ENCODE results near the gene MCM9.

MCM9 gene

DNA sequence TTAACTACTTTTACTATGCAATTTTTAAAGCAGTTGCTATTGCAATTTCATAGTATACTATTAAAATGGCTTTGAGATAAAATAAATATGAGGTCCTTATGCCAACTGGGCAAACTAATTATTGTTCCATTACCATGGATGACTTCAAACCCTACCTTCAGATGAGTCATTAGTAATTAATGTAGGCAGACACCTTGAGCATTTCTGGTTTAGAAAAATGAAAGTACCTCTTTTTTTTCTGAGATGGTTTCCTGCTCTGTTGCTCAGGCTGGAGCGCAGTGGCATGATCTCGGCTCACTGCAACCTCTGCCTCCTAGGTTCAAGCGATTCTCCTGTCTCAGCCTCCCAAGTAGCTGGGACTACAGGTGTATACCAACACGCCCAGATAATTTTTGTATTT lies 29.1 kb downstream of the MCM9 start (continued):
- TF ChIP-seq, protein P1, sequence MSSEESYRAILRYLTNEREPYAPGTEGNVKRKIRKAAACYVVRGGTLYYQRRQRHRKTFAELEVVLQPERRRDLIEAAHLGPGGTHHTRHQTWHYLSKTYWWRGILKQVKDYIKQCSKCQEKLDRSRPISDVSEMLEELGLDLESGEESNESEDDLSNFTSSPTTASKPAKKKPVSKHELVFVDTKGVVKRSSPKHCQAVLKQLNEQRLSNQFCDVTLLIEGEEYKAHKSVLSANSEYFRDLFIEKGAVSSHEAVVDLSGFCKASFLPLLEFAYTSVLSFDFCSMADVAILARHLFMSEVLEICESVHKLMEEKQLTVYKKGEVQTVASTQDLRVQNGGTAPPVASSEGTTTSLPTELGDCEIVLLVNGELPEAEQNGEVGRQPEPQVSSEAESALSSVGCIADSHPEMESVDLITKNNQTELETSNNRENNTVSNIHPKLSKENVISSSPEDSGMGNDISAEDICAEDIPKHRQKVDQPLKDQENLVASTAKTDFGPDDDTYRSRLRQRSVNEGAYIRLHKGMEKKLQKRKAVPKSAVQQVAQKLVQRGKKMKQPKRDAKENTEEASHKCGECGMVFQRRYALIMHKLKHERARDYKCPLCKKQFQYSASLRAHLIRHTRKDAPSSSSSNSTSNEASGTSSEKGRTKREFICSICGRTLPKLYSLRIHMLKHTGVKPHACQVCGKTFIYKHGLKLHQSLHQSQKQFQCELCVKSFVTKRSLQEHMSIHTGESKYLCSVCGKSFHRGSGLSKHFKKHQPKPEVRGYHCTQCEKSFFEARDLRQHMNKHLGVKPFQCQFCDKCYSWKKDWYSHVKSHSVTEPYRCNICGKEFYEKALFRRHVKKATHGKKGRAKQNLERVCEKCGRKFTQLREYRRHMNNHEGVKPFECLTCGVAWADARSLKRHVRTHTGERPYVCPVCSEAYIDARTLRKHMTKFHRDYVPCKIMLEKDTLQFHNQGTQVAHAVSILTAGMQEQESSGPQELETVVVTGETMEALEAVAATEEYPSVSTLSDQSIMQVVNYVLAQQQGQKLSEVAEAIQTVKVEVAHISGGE (tag by site-specific recombination; conservative IDR thresholded peaks at IDR 0.05; ENCODE audit: low read depth), result no peak
- TF ChIP-seq ZSCAN16 (tag by site-specific recombination; IDR thresholded peaks at IDR 0.05), result no peak
- TF ChIP-seq ZFHX2 (tag by site-specific recombination; conservative IDR thresholded peaks at IDR 0.05), result no peak
- no peak for TF ChIP-seq ZBTB21 (tag by site-specific recombination; IDR thresholded peaks at IDR 0.05)
- TF ChIP-seq, protein P2, sequence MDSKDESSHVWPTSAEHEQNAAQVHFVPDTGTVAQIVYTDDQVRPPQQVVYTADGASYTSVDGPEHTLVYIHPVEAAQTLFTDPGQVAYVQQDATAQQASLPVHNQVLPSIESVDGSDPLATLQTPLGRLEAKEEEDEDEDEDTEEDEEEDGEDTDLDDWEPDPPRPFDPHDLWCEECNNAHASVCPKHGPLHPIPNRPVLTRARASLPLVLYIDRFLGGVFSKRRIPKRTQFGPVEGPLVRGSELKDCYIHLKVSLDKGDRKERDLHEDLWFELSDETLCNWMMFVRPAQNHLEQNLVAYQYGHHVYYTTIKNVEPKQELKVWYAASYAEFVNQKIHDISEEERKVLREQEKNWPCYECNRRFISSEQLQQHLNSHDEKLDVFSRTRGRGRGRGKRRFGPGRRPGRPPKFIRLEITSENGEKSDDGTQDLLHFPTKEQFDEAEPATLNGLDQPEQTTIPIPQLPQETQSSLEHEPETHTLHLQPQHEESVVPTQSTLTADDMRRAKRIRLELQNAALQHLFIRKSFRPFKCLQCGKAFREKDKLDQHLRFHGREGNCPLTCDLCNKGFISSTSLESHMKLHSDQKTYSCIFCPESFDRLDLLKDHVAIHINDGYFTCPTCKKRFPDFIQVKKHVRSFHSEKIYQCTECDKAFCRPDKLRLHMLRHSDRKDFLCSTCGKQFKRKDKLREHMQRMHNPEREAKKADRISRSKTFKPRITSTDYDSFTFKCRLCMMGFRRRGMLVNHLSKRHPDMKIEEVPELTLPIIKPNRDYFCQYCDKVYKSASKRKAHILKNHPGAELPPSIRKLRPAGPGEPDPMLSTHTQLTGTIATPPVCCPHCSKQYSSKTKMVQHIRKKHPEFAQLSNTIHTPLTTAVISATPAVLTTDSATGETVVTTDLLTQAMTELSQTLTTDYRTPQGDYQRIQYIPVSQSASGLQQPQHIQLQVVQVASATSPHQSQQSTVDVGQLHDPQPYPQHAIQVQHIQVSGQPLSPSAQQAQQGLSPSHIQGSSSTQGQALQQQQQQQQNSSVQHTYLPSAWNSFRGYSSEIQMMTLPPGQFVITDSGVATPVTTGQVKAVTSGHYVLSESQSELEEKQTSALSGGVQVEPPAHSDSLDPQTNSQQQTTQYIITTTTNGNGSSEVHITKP (tag by site-specific recombination; IDR thresholded peaks at IDR 0.05), result no peak
- TF ChIP-seq FEZF1 (tag by site-specific recombination; IDR thresholded peaks at IDR 0.05), result no peak
- no peak for TF ChIP-seq ZNF623 (tag by site-specific recombination; IDR thresholded peaks at IDR 0.05)

DNA sequence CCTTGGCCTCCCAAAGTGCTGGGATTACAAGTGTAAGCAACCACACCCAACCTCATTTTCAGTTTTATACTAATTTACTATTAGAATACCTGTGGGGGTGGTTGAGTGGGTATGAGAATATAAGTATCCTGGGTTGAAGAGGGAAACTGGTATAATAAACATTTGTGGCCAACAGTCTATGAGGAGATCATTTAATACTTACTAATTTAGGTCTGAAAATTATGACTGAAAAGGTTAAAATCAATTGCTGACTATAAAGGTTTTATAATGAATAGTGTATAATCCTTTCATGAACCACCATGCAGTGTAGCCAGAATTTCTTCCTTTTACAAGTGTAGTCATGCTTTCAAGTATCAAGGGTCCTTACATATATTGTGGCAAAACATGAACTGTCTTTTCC lies 29.9 kb downstream of the MCM9 start:
- H3K27ac ChIP-seq (ENCODE audit: extremely low read depth, low read depth, low read length), result no peak overlapping the region
- ChIA-PET POLR2A (no interaction called here), CTCF (interaction anchor here (0.6 to 0.8 kb wide), 2 partner anchors 205 to 739 kb away, joined by 3 to 4 read pairs; no protein-coding TSS in a partner anchor)
- no peaks in the 10 kb centered on the region for H3K9me3 ChIP-seq (ENCODE audit: control insufficient read depth, insufficient read depth, low read depth, low read length)
- no peaks in the 10 kb centered on the region for H3K4me1 ChIP-seq (ENCODE audit: control insufficient read depth, insufficient read depth, low read length)
- peaks cover 41 to 91% of the 10 kb centered on the region in 2 experiments for H3K36me3 ChIP-seq (ENCODE audit: control insufficient read depth in 2 of 2, insufficient read depth in 1 of 2, low read length in 2 of 2)
- no peak overlapping the region for H3K4me3 ChIP-seq (ENCODE audit: low read depth, low read length)
- no peak for TF ChIP-seq ZFHX2 (tag by site-specific recombination; conservative IDR thresholded peaks at IDR 0.05)
- TF ChIP-seq, protein P3, sequence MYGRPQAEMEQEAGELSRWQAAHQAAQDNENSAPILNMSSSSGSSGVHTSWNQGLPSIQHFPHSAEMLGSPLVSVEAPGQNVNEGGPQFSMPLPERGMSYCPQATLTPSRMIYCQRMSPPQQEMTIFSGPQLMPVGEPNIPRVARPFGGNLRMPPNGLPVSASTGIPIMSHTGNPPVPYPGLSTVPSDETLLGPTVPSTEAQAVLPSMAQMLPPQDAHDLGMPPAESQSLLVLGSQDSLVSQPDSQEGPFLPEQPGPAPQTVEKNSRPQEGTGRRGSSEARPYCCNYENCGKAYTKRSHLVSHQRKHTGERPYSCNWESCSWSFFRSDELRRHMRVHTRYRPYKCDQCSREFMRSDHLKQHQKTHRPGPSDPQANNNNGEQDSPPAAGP (tag by site-specific recombination; IDR thresholded peaks at IDR 0.05), result no peak
- TF ChIP-seq, protein P4, sequence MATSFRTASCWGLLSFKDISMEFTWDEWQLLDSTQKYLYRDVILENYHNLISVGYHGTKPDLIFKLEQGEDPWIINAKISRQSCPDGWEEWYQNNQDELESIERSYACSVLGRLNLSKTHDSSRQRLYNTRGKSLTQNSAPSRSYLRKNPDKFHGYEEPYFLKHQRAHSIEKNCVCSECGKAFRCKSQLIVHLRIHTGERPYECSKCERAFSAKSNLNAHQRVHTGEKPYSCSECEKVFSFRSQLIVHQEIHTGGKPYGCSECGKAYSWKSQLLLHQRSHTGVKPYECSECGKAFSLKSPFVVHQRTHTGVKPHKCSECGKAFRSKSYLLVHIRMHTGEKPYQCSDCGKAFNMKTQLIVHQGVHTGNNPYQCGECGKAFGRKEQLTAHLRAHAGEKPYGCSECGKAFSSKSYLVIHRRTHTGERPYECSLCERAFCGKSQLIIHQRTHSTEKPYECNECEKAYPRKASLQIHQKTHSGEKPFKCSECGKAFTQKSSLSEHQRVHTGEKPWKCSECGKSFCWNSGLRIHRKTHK (tag by site-specific recombination; IDR thresholded peaks at IDR 0.05), result no peak
- no peak for TF ChIP-seq ZNF514 (tag by site-specific recombination; IDR thresholded peaks at IDR 0.05)
- no peak for TF ChIP-seq ZNF488 (tag by site-specific recombination; IDR thresholded peaks at IDR 0.05)
- TF ChIP-seq PRDM1 (tag by site-specific recombination; IDR thresholded peaks at IDR 0.05), result no peak
- TF ChIP-seq ZBTB8A (tag by site-specific recombination; IDR thresholded peaks at IDR 0.05), result no peak
- TF ChIP-seq ZNF416 (tag by site-specific recombination; IDR thresholded peaks at IDR 0.05), result no peak
- TF ChIP-seq, protein P5, sequence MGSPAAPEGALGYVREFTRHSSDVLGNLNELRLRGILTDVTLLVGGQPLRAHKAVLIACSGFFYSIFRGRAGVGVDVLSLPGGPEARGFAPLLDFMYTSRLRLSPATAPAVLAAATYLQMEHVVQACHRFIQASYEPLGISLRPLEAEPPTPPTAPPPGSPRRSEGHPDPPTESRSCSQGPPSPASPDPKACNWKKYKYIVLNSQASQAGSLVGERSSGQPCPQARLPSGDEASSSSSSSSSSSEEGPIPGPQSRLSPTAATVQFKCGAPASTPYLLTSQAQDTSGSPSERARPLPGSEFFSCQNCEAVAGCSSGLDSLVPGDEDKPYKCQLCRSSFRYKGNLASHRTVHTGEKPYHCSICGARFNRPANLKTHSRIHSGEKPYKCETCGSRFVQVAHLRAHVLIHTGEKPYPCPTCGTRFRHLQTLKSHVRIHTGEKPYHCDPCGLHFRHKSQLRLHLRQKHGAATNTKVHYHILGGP (tag by site-specific recombination; IDR thresholded peaks at IDR 0.05), result no peak
